ENCODE data around the gene USP15.

USP15 gene

DNA sequence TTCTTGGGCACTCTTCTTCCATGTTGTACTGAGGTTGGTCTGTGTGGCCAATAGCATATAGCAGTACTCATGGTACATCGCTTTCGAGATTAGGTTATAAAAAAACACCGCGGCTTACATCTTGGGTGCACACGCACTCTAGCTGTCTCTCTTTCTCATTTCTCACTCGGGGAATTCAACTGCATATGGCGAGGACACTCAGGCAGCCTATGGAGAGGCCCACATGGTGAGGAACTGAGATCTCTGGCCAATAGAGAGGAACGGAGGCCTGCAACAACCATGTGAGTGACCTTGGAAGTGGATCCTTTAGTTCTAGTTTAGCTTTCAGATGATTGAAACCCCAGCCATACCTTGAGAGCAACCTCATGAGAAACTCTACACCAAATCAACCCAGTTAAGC is 45.6 kb downstream of the USP15 start (continued):
- no peak for TF ChIP-seq ZNF501 (tag by site-specific recombination; IDR thresholded peaks at IDR 0.05)

DNA sequence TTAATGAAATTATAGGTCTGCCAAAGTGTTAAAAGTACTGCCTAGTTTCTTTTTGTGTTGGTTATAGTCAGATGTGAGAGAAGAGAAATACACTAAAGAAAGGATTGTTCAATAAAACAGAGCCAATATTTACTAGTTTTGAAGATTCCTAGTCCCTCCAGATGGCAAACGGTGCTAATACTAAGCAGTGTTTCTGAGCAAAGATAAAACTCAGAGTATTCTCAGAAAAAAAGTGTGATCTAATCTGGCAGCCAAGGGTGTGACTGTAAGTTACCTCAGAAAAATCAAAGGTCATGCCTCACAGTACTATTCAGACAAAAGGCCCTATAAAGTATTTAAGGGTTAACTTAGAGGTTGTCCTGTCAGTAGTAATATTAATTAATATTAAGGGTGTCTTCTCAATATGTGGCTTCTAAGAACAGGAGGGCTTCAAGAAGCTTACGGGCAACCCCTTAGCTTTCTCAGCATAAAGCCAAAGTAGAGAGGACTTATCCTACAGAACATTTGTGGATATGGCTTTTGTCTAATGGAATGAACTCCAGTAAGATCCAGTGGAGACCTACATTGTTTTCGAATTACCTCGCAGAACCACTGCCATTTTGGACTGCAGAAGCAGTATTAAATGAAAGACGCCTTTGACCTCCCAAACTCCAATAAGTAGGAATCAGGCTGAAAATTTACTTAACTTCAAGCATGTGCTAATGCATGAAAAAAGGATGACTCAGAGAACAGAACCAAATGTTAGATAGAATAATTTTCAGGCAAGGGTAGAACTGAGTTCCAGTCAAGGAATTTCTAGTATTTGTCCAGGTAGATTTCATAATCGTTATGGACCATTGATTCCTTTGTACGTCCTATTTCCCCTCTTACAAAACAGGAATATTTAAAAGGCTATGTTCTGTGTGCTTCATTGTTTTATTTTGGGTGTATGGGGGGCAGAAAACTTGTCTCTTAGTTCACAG is 46.6 kb downstream of the USP15 start:
- ChIA-PET POLR2A (no interaction called here), CTCF (no interaction called here)
- no peaks in the 10 kb centered on the region for H3K9me3 ChIP-seq (ENCODE audit: control insufficient read depth, insufficient read depth, low read depth, low read length)
- H3K4me1 ChIP-seq (ENCODE audit: control insufficient read depth, insufficient read depth, low read length) = no peaks in the 10 kb centered on the region
- TF ChIP-seq RBAK (tag by site-specific recombination; IDR thresholded peaks at IDR 0.05) (no peak), ZNF366 (tag by site-specific recombination; conservative IDR thresholded peaks at IDR 0.05) (no peak), ZBTB20 (tag by site-specific recombination; IDR thresholded peaks at IDR 0.05) (no peak), GFI1B (tag by site-specific recombination; IDR thresholded peaks at IDR 0.05) (no peak), ZNF610 (tag by site-specific recombination; IDR thresholded peaks at IDR 0.05; ENCODE audit: borderline replicate concordance) (no peak), YY2 (tag by site-specific recombination; IDR thresholded peaks at IDR 0.05) (no peak), ZFP3 (tag by site-specific recombination; IDR thresholded peaks at IDR 0.05; ENCODE audit: low read depth) (no peak), ZNF791 (tag by site-specific recombination; IDR thresholded peaks at IDR 0.05) (no peak), YY1 (tag by site-specific recombination; IDR thresholded peaks at IDR 0.05) (no peak), ZNF211 (tag by site-specific recombination; IDR thresholded peaks at IDR 0.05; ENCODE audit: low read depth) (no peak)
- TF ChIP-seq, protein P1, sequence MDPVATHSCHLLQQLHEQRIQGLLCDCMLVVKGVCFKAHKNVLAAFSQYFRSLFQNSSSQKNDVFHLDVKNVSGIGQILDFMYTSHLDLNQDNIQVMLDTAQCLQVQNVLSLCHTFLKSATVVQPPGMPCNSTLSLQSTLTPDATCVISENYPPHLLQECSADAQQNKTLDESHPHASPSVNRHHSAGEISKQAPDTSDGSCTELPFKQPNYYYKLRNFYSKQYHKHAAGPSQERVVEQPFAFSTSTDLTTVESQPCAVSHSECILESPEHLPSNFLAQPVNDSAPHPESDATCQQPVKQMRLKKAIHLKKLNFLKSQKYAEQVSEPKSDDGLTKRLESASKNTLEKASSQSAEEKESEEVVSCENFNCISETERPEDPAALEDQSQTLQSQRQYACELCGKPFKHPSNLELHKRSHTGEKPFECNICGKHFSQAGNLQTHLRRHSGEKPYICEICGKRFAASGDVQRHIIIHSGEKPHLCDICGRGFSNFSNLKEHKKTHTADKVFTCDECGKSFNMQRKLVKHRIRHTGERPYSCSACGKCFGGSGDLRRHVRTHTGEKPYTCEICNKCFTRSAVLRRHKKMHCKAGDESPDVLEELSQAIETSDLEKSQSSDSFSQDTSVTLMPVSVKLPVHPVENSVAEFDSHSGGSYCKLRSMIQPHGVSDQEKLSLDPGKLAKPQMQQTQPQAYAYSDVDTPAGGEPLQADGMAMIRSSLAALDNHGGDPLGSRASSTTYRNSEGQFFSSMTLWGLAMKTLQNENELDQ (tag by site-specific recombination; IDR thresholded peaks at IDR 0.05; ENCODE audit: low read depth) = no peak
- TF ChIP-seq, protein P2, sequence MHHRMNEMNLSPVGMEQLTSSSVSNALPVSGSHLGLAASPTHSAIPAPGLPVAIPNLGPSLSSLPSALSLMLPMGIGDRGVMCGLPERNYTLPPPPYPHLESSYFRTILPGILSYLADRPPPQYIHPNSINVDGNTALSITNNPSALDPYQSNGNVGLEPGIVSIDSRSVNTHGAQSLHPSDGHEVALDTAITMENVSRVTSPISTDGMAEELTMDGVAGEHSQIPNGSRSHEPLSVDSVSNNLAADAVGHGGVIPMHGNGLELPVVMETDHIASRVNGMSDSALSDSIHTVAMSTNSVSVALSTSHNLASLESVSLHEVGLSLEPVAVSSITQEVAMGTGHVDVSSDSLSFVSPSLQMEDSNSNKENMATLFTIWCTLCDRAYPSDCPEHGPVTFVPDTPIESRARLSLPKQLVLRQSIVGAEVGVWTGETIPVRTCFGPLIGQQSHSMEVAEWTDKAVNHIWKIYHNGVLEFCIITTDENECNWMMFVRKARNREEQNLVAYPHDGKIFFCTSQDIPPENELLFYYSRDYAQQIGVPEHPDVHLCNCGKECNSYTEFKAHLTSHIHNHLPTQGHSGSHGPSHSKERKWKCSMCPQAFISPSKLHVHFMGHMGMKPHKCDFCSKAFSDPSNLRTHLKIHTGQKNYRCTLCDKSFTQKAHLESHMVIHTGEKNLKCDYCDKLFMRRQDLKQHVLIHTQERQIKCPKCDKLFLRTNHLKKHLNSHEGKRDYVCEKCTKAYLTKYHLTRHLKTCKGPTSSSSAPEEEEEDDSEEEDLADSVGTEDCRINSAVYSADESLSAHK (tag by site-specific recombination; IDR thresholded peaks at IDR 0.05) = no peak
- H3K4me3 ChIP-seq (ENCODE audit: low read depth, low read length) = no peak overlapping the region
- peaks cover 7 to 50% of the 10 kb centered on the region in 2 experiments; a peak in 2 of 3 replicates for H3K36me3 ChIP-seq (ENCODE audit: control insufficient read depth in 2 of 2, insufficient read depth in 1 of 2, low read length in 2 of 2)
- H3K27ac ChIP-seq (ENCODE audit: extremely low read depth, low read depth, low read length) = no peak overlapping the region

DNA sequence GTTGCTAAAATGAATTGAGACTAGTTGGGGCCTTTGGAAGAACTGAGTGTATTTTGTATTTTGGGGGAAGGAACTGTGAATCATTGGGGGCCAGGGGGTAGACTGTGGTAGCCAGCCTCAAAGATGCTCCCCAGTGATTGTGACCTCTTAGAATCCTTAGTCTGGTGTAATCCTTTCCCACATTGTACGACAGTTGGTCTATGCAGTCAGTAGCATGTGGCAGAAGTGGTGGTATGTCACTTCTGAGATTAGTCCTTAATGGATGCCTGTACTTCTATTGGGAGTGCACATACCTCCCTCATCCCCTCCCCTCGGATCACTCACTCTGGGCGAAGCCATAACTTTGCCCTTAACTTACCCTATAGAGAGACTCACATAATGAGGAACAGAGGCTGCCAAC is 48.0 kb downstream of the USP15 start:
- peaks cover 7 to 43% of the 10 kb centered on the region in 2 experiments; a peak in 2 of 3 replicates for H3K36me3 ChIP-seq (ENCODE audit: control insufficient read depth in 2 of 2, insufficient read depth in 1 of 2, low read length in 2 of 2)
- H3K27ac ChIP-seq (ENCODE audit: extremely low read depth, low read depth, low read length) = no peak overlapping the region
- ChIA-PET CTCF (no interaction called here), POLR2A (no interaction called here)
- no peaks in the 10 kb centered on the region for H3K4me1 ChIP-seq (ENCODE audit: control insufficient read depth, insufficient read depth, low read length)
- no peak overlapping the region for H3K4me3 ChIP-seq (ENCODE audit: low read depth, low read length)
- no peaks in the 10 kb centered on the region for H3K9me3 ChIP-seq (ENCODE audit: control insufficient read depth, insufficient read depth, low read depth, low read length)
- TF ChIP-seq ZNF366 (tag by site-specific recombination; conservative IDR thresholded peaks at IDR 0.05) = no peak
- no peak for TF ChIP-seq KLF17 (tag by site-specific recombination; IDR thresholded peaks at IDR 0.05)
- TF ChIP-seq GFI1B (tag by site-specific recombination; IDR thresholded peaks at IDR 0.05) = no peak
- TF ChIP-seq ZNF768 (tag by site-specific recombination; IDR thresholded peaks at IDR 0.05) = no peak
- TF ChIP-seq RBAK (tag by site-specific recombination; IDR thresholded peaks at IDR 0.05) = no peak
- no peak for TF ChIP-seq ZNF518A (tag by site-specific recombination; conservative IDR thresholded peaks at IDR 0.05; ENCODE audit: low read depth)
- TF ChIP-seq, protein P2 (tag by site-specific recombination; IDR thresholded peaks at IDR 0.05) = no peak
- no peak for TF ChIP-seq ZFP41 (tag by site-specific recombination; IDR thresholded peaks at IDR 0.05; ENCODE audit: borderline replicate concordance)
- no peak for TF ChIP-seq OVOL3 (tag by site-specific recombination; IDR thresholded peaks at IDR 0.05)
